ENCODE measurements around the gene GABARAP.

- TF ChIP-seq, protein P1, sequence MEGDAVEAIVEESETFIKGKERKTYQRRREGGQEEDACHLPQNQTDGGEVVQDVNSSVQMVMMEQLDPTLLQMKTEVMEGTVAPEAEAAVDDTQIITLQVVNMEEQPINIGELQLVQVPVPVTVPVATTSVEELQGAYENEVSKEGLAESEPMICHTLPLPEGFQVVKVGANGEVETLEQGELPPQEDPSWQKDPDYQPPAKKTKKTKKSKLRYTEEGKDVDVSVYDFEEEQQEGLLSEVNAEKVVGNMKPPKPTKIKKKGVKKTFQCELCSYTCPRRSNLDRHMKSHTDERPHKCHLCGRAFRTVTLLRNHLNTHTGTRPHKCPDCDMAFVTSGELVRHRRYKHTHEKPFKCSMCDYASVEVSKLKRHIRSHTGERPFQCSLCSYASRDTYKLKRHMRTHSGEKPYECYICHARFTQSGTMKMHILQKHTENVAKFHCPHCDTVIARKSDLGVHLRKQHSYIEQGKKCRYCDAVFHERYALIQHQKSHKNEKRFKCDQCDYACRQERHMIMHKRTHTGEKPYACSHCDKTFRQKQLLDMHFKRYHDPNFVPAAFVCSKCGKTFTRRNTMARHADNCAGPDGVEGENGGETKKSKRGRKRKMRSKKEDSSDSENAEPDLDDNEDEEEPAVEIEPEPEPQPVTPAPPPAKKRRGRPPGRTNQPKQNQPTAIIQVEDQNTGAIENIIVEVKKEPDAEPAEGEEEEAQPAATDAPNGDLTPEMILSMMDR (IDR thresholded peaks at IDR 0.05; ENCODE audit: low read length), result no peak
- TF ChIP-seq EZH2 (IDR thresholded peaks at IDR 0.05; ENCODE audit: borderline replicate concordance, low read length), result no peak
Measured at GRCh38 chr17:7204828-7205461, 37.3 kb downstream of the GABARAP start.

Measured in OCI-LY1 (cell line).